GM06990 (cell line): ENCODE measurements around the gene TACSTD2.
"Not testable (repeated sequence)": the region's sequence is repeated elsewhere in the genome, so short reads cannot be mapped to it uniquely, and the experiment has no call there.

ENCODE experiments used
- DNase-seq: peaks from one replicate; pipeline ENCODE4 v3.0.0-alpha.2; 2011; ENCODE audit not compliant: insufficient read length; ENCODE audit errors: extremely low read depth
- H3K27me3 ChIP-seq: replicated peaks from 2 replicates; pipeline ENCODE4 v1.6.0; 2011; ENCODE audit warnings: low read length; ENCODE audit not compliant: control insufficient read depth, insufficient read depth
- H3K36me3 ChIP-seq: 2 replicates; pipeline ENCODE4 v1.5.1; 2011; ENCODE audit warnings: low read length; ENCODE audit not compliant: control insufficient read depth, insufficient read depth
- H3K4me3 ChIP-seq: replicated peaks from 2 replicates; pipeline ENCODE4 v1.5.1; 2011; ENCODE audit warnings: low read depth, mild to moderate bottlenecking, control low read depth, low read length
- CTCF ChIP-seq: IDR thresholded peaks from 2 replicates; pipeline ENCODE4 v1.5.1; 2011; ENCODE audit warnings: low read length, control low read depth, mild to moderate bottlenecking, inconsistent platforms; ENCODE audit not compliant: insufficient read depth, poor library complexity, severe bottlenecking

Gene TACSTD2

GRCh38 chr1:58608297-58608696 is 31.2 kb upstream of the TACSTD2 start:
- H3K27me3 ChIP-seq, result no peaks in the 10 kb centered on the region
- TF ChIP-seq CTCF, result no peak
- H3K4me3 ChIP-seq, result no peak overlapping the region
- H3K36me3 ChIP-seq, result no peaks in the 10 kb centered on the region
- DNase-seq, result no peak

- H3K27me3 ChIP-seq, result no peaks in the 10 kb centered on the region
- no peak overlapping the region for H3K4me3 ChIP-seq
- DNase-seq, result no peak
- TF ChIP-seq CTCF, result no peak
- no peaks in the 10 kb centered on the region for H3K36me3 ChIP-seq
These were observed 30.3 kb upstream of the TACSTD2 start for GRCh38 chr1:58607391-58607790.

GRCh38 chr1:58601921-58602320 is 24.9 kb upstream of the TACSTD2 start:
- H3K36me3 ChIP-seq, H3K27me3 ChIP-seq, DNase-seq, H3K4me3 ChIP-seq: not testable (repeated sequence)

DNA sequence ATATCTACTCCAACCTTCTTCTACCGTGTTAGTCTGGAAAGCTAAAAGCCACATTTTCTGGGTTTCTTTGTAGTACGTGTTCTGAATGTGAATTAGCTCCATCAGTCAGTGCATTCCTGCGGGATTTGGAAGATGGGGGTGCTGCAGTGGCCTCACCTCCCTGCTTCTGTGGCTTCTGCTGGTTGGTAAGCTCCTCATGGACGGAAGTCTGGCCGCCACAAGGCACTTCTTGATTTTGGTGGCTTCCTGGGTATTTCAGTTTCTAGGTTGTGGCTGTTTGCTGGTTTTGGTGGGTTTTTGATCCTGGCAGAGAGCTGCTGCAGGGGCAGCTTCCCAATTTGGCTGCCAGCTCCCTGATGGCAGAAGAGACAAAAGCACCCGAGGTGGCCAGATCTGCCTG is 20.9 kb upstream of the TACSTD2 start:
- H3K36me3 ChIP-seq, result no peaks in the 10 kb centered on the region
- no peaks in the 10 kb centered on the region for H3K27me3 ChIP-seq
- DNase-seq, result no peak
- TF ChIP-seq CTCF, result no peak
- no peak overlapping the region for H3K4me3 ChIP-seq

DNA sequence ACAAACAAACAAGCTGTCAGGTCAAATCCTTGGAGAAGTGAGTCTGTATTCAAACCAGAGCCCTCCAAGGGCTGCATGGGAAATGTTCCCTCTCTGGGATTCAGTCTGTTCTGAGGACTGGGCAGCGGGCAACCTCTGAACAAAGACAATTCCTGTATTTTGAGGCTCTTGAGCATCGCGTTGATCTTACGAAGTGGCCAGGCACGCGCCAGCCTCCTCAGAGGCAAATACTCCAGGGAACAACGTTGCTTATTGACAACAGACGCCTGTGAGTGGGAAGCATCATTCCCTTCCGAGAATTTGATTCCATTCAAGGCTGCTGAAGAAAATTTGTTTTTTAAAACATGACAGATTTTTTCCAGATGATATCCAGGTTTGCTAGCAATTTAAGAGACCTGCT is 20.0 kb upstream of the TACSTD2 start:
- DNase-seq, result no peak
- no peak for TF ChIP-seq CTCF
- Histone ChIP-seq H3K4me3 (no peak overlapping the region), H3K36me3 (no peaks in the 10 kb centered on the region), H3K27me3 (no peaks in the 10 kb centered on the region)

GRCh38 chr1:58596631-58597052 is 19.6 kb upstream of the TACSTD2 start:
- TF ChIP-seq CTCF, result no peak
- Histone ChIP-seq H3K4me3 (no peak overlapping the region), H3K27me3 (no peaks in the 10 kb centered on the region), H3K36me3 (no peaks in the 10 kb centered on the region)
- no peak for DNase-seq
